Choroid plexus epithelial cell (primary cell): ENCODE data around the gene EMX2.
A peak's percentile ranks its signal among the peaks of the same experiment; 100 is the strongest.

ENCODE experiments used
- DNase-seq: peaks from one replicate; pipeline ENCODE4 v3.0.0-alpha.2; 2010; ENCODE audit warnings: low read depth
- H3K4me3 ChIP-seq: 2 replicates; pipeline ENCODE4 v1.5.1; 2011; ENCODE audit warnings: low read depth, mild to moderate bottlenecking, control low read depth, low read length, moderate library complexity
- TF ChIP-seq, protein P1 (sequence below): conservative IDR thresholded peaks from 2 replicates; pipeline ENCODE4 v1.5.1; 2011; ENCODE audit warnings: low read depth, mild to moderate bottlenecking, control low read depth, inconsistent platforms, low read length, moderate library complexity

Gene EMX2

DNA sequence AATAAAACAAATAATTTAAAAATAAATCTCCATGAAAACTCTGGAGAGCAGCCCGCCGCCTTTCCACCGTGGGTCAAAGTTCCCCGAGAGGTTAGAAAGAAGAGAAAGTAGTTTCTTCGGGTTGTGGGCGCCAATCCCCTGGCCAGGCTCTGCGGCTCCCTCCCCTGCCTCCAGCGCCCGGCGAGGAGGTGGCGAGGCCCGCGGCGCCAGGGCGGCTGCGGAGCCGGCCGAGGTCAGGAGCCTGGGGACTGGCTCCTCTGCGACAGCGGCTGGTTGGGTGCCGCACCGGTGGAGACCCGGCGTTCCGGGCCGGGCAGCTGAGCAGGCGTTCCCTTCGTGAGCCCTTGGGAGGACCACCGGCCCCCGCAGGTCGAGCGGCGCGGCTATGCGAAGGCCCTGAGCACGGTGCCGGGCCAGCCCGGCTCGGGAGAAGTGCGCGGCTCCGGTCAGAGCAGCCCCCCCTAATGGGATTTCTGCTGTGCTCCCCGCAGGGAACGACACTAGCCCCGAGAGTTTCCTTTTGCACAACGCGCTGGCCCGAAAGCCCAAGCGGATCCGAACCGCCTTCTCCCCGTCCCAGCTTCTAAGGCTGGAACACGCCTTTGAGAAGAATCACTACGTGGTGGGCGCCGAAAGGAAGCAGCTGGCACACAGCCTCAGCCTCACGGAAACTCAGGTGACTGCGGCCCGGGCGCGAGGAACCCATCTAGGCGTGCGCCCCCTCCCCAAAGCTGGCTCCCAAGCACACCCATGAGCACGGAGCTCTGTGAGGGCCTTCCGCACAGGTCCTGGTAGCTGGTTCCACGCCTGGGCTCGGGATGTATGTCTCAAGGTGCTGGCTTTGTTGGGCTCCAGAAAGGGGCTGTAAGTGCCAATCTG, 2.8 kb downstream of the EMX2 start:
- peak overlapping the region; percentile 65 for H3K4me3 ChIP-seq
- TF ChIP-seq, protein P1, sequence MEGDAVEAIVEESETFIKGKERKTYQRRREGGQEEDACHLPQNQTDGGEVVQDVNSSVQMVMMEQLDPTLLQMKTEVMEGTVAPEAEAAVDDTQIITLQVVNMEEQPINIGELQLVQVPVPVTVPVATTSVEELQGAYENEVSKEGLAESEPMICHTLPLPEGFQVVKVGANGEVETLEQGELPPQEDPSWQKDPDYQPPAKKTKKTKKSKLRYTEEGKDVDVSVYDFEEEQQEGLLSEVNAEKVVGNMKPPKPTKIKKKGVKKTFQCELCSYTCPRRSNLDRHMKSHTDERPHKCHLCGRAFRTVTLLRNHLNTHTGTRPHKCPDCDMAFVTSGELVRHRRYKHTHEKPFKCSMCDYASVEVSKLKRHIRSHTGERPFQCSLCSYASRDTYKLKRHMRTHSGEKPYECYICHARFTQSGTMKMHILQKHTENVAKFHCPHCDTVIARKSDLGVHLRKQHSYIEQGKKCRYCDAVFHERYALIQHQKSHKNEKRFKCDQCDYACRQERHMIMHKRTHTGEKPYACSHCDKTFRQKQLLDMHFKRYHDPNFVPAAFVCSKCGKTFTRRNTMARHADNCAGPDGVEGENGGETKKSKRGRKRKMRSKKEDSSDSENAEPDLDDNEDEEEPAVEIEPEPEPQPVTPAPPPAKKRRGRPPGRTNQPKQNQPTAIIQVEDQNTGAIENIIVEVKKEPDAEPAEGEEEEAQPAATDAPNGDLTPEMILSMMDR: no peak
- DNase-seq: no peak

DNA sequence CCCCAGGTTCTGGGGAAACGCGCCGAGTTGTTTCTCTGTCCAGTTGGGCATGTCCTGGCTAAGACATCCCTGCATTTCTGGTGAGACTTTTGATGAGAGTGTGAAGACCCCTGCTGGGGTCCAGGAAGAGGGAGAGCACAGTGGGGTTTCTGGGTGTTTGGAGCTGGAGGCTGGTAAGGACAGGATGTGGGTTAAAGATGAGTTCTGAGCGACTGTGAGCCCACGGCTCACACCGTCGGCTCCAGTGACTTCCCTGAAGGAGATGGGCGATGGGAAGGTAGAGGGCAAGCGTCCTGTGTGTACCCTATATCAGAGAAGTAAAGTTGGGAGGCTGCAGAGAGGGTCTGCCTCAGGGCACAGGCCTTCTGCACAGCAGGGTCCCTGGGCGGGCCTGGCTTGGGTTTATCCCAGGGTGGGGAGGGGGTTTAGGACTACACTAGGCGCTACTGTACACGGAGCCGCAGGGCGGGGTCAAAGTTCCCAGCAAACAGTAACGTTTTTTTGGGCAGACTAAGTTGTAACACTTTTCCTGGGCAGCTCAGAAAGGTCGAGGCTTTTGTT, 3.6 kb downstream of the EMX2 start:
- peak overlapping the region; percentile 65 for H3K4me3 ChIP-seq
- TF ChIP-seq, protein P1: no peak

GRCh38 chr10:117546581-117547015, 4.1 kb downstream of the EMX2 start:
- TF ChIP-seq, protein P1: no peak
- no peak overlapping the region for H3K4me3 ChIP-seq
- DNase-seq: no peak

More for the DNA sequence above, 3.6 kb downstream of the EMX2 start:
- DNase-seq: no peak

DNA sequence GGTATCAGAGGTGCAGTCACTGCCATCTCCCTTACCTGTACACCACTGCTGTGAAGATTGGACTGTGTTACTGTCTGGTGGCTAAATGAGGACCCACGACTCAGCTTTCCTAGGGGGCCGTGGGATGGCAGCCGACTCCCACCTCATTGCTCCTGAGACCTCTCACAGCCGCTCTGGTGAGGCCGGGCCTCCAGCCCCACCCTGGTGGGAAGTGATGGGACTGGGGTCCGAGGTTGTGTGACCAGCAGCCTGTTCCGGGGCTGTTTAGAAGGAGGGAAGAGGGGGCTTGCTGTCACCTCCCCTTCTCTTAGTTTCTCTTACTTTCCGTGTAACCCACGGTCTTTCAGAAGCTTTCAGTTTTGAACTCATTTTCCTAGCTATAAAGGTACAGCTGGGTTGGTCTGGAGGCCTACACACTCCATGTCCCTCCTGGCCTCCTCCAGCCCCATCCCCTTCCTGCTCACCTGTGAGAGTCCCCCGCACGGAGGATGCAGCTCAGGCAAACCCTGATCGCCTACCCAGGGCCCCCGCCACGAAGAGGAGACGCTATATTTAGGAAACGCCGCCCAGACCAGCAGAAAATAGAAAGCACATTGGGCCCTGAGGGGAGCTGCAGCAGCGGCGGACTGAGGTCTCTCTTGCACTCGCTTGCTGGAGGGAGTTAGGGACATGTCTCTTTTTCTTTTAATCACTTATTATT, 4.6 kb downstream of the EMX2 start:
- TF ChIP-seq, protein P1: no peak
- H3K4me3 ChIP-seq: no peak overlapping the region
- DNase-seq: no peak

GRCh38 chr10:117547716-117548668, 5.4 kb downstream of the EMX2 start:
- DNase-seq: no peak
- no peak overlapping the region for H3K4me3 ChIP-seq
- TF ChIP-seq, protein P1: no peak

DNA sequence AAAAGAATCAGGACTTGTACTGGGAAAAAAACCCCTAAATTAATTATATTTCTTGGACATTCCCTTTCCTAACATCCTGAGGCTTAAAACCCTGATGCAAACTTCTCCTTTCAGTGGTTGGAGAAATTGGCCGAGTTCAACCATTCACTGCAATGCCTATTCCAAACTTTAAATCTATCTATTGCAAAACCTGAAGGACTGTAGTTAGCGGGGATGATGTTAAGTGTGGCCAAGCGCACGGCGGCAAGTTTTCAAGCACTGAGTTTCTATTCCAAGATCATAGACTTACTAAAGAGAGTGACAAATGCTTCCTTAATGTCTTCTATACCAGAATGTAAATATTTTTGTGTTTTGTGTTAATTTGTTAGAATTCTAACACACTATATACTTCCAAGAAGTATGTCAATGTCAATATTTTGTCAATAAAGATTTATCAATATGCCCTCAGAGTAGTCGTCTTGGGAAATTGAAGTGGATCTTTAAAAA, 6.6 kb downstream of the EMX2 start:
- TF ChIP-seq, protein P1: no peak
- H3K4me3 ChIP-seq: no peak overlapping the region
- no peak for DNase-seq
